GM19043 (cell line): ENCODE measurements around the gene ABTB2.
A peak's percentile ranks its signal among the peaks of the same experiment; 100 is the strongest.

Experiments
- ATAC-seq: cut with Tn5 transposase; IDR thresholded peaks from one replicate; pipeline ENCODE4 v1.9.1; 2021; ENCODE audit warnings: low read depth; ENCODE audit not compliant: unreplicated experiment

The ABTB2 gene

GRCh38 chr11:34135439-34135838 is 222.4 kb downstream of the ABTB2 start:
- no peak for ATAC-seq

DNA sequence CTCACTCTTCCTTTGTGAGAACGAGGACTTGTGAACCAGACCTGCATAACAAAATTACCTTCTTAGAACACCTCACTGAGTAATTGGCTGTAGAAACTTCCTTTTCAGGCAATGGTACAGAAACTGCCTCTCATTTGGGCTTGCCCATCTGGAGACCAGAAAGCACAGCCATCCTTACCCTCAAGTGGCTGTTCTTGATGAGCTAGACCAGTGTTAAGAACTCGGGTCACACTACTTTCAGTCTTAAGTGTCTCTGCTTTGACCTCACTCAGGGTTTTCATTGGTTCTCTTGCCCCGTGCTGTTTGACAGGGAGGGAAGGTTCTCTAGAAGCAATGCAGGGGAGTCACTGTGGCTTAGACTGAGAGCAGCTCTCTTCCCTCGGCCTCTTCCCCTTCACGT is 223.0 kb downstream of the ABTB2 start:
- peak; percentile 78 for ATAC-seq

GRCh38 chr11:34132261-34132965 is 225.4 kb downstream of the ABTB2 start:
- ATAC-seq, result no peak

- no peak for ATAC-seq
These were observed 229.0 kb downstream of the ABTB2 start for GRCh38 chr11:34128824-34129223.

DNA sequence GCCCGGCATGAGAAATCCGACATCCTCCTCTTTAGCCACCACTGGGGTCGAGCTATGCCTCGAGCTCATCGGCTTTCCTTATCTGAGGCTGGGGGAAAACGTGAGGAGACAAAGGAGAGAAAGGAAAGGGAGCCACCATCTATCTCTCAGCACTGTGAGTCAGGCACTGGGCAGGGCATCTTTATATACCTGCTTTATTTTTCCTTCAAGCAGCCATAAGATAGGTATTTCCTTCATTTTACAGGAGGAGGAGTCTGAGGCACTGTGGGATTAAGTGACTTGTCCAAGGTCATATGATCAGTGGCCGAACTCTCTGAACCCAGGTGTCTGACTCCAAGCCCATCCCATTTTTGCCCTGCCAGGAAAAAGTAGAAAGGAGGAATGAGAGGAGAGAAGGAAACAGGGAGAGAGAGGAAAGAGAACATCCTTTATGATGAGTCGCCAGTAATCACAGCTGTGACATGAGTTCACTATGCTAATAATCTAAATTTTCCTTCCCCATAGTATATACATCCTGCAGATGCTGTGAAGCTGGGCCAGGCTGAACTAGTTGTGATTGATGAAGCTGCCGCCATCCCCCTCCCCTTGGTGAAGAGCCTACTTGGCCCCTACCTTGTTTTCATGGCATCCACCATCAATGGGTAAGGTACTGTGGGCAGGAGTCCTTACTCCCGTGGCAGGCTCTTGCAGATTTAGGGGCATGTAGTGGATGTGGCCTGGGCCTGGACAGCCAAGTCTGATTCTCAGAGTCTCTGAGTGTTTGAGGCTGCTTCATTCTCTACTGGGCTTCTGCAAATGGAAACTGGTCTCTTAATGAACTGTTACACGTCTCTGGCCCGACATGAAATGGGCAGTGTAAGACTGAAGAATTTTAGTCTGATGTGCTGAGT is 230.6 kb downstream of the ABTB2 start:
- no peak for ATAC-seq

DNA sequence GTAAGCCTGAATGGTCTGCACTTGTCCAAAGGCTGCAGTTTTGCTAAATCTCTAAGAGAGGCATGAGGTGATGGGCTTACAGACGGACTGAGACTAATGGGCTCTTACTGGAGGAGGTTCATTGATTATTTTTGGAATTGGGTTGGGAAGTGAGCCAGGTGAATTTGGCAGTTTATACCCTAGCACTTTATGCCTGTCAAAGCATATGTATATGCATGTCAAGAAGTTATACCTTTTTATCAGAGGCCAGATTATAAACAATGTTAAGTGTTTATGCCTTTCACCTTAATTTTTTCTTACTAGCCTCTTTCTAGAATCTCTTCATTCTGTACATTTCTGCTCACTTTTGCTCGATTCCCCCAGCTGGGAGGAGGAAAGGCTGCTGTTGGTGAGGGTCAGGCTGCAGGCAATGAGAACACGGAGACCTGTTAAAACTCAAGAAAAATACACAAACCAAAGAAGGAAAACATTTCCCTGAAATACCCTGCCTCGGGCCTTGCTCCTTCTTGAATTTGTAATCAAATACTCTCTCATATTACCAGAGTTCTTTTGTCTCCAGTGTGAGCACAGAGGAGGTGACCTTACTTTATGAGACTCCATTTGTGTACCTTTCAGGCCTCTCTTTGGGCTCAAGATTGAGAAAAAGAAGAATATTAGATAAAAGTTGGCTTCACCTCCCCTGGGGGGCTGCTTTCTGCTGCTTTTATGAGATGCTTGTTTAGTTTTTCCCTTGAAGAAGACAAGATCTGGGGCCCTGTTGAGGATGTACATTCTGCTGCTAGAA is 232.7 kb downstream of the ABTB2 start:
- no peak for ATAC-seq

DNA sequence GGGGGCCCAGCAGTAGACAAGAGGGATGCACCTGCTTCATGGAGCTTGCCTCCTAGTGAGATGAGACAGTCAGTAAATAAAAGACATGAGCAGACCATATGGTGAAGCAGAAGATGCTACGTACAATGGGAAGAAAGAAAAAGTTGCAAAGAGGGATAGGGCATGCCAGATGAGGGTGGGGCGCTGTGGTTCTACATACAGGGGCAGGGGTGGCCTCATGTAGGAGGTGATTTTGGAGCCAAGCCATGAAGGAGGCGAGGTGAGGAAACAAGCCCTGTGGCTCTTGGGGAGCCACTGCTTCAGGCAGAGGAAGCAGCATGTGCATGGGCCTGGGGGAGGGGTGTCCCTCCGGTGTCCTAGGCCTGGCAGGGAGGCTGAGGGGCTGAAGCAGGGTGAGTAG is 237.2 kb downstream of the ABTB2 start:
- ATAC-seq, result no peak

DNA sequence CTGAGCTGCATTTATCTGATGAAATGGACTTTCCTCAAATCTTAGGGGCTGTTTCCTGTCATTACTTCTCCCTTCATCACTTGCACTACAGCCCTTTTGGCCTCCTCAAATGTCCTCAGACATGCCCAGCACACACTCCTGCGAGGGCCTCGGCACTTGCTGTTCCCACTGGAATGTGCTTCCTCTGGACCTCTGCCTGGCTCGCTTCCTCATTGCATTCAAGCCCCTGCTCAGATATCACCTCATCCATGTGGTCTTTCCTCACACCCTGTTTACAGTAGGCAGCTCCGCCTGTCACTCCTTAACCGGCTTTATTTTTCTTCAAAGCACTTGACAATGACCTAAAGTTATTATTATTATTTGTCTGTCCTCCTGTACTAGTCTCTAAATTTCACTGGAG is 243.3 kb downstream of the ABTB2 start:
- no peak for ATAC-seq

DNA sequence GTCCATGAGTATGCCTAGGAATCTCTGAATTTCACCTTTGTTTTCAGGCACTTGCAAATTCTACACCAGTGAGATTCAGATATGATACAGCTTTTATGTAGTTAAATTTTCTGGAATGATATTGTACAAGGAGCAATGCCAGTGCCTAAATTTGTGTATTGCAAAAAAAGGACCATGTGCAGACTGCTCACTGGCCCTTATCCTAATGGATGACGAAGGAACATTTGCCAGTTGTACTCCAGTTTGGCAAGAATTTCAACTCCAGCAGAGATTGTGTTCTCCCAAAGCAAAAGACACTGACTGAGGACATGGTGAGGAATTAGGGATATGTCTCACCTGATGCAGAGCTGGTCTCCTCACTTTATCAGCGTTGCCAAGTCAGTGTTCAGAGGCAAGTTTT is 243.8 kb downstream of the ABTB2 start:
- no peak for ATAC-seq

DNA sequence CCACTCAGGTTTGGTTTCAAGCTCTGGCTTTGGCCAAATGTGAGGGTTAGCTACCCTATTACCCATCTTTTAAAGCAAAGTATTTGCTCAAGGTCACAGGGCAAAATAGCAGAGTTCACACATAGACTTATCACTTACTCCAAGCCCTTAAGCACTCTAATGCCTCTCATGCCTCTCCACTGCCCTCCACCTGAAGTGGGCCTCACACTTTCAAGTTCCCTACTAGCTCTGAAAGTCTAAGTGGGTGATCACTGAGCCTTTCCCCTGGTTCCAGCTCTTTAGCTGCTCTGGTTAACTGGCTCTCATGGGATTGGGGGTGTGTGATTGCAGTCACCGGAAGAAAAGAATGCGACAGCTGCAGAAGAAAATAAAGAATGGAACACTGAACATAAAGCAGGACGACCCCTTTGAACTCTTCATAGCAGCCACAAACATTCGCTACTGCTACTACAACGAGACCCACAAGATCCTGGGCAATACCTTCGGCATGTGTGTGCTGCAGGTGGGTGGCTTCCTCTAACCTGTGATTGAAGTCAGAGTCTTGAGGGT is 246.0 kb downstream of the ABTB2 start:
- ATAC-seq, result no peak

DNA sequence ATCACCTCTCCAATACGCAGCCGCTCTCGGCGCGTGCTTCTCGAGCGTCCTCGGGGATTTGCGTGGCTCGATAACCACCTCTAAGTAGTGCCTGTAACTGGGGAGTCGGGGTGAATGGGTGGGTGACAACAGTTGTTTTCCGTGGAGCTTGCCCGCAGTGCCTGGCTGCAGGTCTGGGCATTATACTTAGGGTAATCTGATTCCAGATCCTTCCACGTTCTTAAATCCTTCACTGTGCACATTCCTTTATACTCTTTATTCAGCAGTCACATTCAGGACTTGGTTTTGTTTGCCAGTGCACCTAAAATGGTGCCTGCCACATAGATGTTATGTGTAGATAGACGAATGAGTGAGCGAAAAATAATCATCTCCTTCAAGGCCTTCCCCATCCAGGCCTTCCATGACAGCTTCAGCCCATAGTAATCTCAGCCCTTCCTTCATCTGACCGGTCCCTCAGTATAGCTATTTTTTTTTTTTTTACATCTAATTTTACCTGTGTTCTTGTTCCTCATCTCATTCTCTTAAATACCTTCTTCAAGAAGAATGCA is 251.8 kb downstream of the ABTB2 start:
- no peak for ATAC-seq

GRCh38 chr11:34105079-34105956 is 252.5 kb downstream of the ABTB2 start, which contains the start of gene NAT10:
NAT10 (plus strand) TSS chr11:34105629; CDS start chr11:34108226, 2,597 bp downstream.
- peak; percentile 74 for ATAC-seq

DNA sequence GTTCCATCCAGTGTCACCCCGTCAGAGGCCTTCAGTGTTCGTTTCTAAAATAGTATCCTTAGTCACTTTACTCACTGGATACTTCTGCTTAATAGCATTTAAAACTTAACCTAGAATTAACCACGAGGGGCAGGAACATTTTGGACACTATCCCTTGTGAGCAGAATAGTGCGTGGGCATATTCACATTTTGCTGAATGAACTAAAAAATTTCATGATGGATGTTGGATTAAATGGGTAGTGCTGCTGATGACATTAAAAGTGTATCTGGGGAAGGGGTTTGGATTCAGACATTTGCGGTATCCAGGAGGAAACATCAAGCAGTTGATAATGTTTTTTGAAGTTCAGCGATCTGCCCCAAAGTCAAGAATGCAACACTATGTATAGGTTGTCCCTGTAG is 253.1 kb downstream of the ABTB2 start:
- no peak for ATAC-seq
